ENCODE results near the gene TOM1L2.

The TOM1L2 gene

DNA sequence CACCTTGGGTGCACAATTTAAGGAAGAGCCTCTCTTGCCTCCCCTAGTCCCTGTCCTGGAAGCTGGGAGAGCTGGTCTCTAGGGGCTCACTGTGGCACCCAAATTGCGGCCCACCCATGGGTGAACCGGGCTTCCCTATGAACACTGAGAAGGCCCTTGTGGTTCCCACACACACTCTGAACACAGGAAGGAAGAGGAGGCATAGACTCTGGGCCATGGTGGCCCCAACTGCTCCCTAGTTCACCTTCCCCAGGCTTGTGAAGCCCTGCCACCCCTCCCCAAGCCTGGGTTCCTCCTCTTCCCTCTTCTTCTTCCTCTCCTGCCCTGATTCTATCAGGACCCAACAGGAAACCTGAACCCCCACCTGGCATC is 145.9 kb downstream of the TOM1L2 start:
- Histone ChIP-seq H3K4me1 (ENCODE audit: control insufficient read depth in 1 of 2, insufficient read depth in 2 of 2, low read length in 2 of 2) (peaks cover 61 to 67% of the 10 kb centered on the region in 2 donors), H3K27me3 (ENCODE audit: control insufficient read depth in 1 of 2, insufficient read depth in 2 of 2, low read length in 2 of 2) (no peaks in the 10 kb centered on the region), H3K4me3 (ENCODE audit: low read depth in 1 of 2, low read length in 2 of 2) (no peak overlapping the region), H3K36me3 (ENCODE audit: control insufficient read depth in 1 of 2, insufficient read depth in 2 of 2, low read length in 2 of 2) (no peaks in the 10 kb centered on the region), H3K9me3 (ENCODE audit: control insufficient read depth in 1 of 2, low read length in 2 of 2) (no peaks in the 10 kb centered on the region), H3K9ac (ENCODE audit: low read depth in 1 of 2, low read length in 2 of 2) (no peak overlapping the region), H3K27ac (ENCODE audit: low read depth, low read length) (peak overlapping the region; percentile 54)

DNA sequence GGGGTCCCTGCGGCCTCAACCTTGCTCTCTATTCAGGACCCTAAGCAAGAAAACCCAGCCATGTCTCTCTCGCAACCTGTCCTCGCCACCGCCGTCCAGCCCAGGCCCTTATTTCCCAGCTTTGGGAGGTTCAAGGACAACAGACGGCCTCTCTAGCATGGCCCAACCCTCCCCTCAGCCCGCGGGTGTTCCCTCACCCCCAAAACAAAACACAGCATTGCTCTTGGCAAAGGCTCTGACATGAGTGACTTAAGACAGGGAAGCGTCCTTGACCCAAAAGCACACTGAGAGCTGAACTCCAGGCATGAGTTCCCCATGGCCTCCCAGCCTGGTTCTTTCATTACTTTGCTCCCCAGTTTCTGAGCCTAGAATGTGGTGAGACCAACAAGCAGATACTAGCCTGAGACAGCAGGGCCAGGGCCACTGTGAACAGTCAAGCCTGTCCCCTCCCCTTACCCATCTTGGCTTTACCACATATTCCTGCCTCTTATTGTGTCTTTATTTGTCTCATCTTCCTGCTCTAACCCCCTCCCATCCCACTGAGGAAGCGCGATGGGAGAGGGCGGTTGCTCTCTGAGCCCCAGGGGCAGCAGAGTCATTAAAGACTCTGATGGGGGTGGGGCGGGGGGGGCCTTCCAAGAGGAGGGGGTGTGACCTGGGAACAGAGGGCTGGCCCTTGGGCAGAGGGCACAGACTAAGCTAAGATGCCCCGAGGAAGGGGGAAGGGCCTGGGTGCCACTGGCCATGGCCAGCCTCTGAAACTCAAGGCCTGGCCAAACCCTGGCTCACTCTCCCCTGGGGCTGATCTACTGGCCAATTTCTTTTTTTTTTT is 147.2 kb downstream of the TOM1L2 start:
- H3K9ac ChIP-seq (ENCODE audit: low read depth in 1 of 2, low read length in 2 of 2) = peak overlapping the region; percentile 51 to 76
- H3K4me1 ChIP-seq (ENCODE audit: control insufficient read depth in 1 of 2, insufficient read depth in 2 of 2, low read length in 2 of 2) = peaks cover 64 to 68% of the 10 kb centered on the region in 2 donors
- H3K27ac ChIP-seq (ENCODE audit: low read depth, low read length) = peak overlapping the region; percentile 77
- H3K27me3 ChIP-seq (ENCODE audit: control insufficient read depth in 1 of 2, insufficient read depth in 2 of 2, low read length in 2 of 2) = no peaks in the 10 kb centered on the region
- H3K4me3 ChIP-seq (ENCODE audit: low read depth in 1 of 2, low read length in 2 of 2) = no peak overlapping the region
- no peaks in the 10 kb centered on the region for H3K9me3 ChIP-seq (ENCODE audit: control insufficient read depth in 1 of 2, low read length in 2 of 2)
- H3K36me3 ChIP-seq (ENCODE audit: control insufficient read depth in 1 of 2, insufficient read depth in 2 of 2, low read length in 2 of 2) = peaks cover 4% of the 10 kb centered on the region in 2 donors

DNA sequence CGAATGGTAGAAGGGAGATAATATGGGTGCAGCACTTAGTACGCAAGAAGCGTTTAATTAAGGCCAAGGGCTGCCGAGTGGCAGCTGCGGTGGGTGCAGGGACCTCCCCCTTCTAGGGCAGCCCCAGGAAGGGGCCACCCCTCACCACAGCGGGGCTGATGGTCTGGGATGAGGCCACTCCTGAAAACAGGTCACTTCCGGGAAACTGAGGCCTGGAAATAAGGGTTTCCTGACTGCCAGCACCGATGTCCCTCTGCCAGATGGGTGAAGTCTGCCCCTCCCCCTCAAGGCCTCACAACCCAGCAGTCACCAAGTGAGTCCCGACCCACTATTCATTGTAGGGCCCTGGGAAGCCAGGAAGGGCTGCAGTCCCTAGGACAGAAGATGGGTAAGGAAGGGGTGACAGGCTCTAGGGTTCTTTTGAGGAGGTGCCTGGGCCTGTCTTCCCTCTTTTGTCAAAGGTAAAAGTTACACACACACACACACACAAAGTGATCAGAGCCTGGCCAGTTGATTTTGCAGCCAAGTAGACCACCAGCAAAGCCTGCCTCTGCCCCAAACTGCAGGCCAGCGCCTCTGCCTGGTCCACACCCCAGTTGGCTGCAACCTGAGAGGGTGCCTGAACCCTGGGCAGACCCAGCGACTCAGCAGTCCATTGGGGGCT is 147.9 kb downstream of the TOM1L2 start:
- Histone ChIP-seq H3K9ac (ENCODE audit: low read depth in 1 of 2, low read length in 2 of 2) (peak overlapping the region; percentile 51 to 76), H3K4me3 (ENCODE audit: low read depth in 1 of 2, low read length in 2 of 2) (peak overlapping the region; percentile 53 to 69), H3K27me3 (ENCODE audit: control insufficient read depth in 1 of 2, insufficient read depth in 2 of 2, low read length in 2 of 2) (no peaks in the 10 kb centered on the region), H3K27ac (ENCODE audit: low read depth, low read length) (peak overlapping the region; percentile 77), H3K9me3 (ENCODE audit: control insufficient read depth in 1 of 2, low read length in 2 of 2) (no peaks in the 10 kb centered on the region), H3K36me3 (ENCODE audit: control insufficient read depth in 1 of 2, insufficient read depth in 2 of 2, low read length in 2 of 2) (peaks cover 6 to 10% of the 10 kb centered on the region in 2 donors), H3K4me1 (ENCODE audit: control insufficient read depth in 1 of 2, insufficient read depth in 2 of 2, low read length in 2 of 2) (peaks cover 72% of the 10 kb centered on the region in 2 donors)

DNA sequence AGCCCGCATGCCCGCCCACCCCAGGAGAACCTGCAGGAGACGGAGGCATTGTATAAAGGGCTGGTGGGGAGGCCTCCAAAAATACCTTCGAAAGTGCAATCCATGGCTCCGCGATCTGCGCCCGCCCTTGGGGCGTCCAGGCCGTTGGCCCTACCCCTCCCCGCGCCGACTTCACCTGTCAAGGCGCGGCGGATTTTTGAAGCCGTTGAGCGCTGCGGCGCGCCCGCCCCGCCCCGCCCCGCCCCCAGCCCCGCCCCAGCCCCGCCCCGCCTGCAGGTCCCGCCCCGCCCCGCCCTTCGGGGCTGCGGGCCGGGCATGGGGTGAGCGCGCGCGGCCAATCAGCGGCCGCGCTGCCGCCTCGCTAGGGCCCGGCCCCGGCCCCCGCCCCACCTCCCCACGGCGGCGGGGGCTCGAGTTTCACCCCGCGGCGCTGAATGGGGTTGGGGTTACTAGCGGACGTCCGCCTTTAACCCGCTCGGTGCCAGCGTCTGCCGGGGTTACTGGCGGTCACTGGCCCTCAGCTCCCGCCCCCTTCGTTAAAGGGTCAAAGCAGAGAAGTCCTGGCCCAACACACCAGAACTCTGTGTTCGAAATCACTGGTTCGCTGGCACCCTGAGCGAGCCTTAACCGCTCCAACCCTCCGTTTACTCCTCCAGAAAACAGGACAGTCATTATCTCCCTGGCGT is 148.6 kb downstream of the TOM1L2 start:
- peaks cover 78 to 79% of the 10 kb centered on the region in 2 donors for H3K4me1 ChIP-seq (ENCODE audit: control insufficient read depth in 1 of 2, insufficient read depth in 2 of 2, low read length in 2 of 2)
- H3K27ac ChIP-seq (ENCODE audit: low read depth, low read length) = peak overlapping the region; percentile 77
- peak overlapping the region; percentile 76 for H3K9ac ChIP-seq (ENCODE audit: low read depth in 1 of 2, low read length in 2 of 2)
- no peaks in the 10 kb centered on the region for H3K27me3 ChIP-seq (ENCODE audit: control insufficient read depth in 1 of 2, insufficient read depth in 2 of 2, low read length in 2 of 2)
- peaks cover 13 to 16% of the 10 kb centered on the region in 2 donors for H3K36me3 ChIP-seq (ENCODE audit: control insufficient read depth in 1 of 2, insufficient read depth in 2 of 2, low read length in 2 of 2)
- H3K9me3 ChIP-seq (ENCODE audit: control insufficient read depth in 1 of 2, low read length in 2 of 2) = no peaks in the 10 kb centered on the region
- peak overlapping the region; percentile 65 to 70 for H3K4me3 ChIP-seq (ENCODE audit: low read depth in 1 of 2, low read length in 2 of 2)

DNA sequence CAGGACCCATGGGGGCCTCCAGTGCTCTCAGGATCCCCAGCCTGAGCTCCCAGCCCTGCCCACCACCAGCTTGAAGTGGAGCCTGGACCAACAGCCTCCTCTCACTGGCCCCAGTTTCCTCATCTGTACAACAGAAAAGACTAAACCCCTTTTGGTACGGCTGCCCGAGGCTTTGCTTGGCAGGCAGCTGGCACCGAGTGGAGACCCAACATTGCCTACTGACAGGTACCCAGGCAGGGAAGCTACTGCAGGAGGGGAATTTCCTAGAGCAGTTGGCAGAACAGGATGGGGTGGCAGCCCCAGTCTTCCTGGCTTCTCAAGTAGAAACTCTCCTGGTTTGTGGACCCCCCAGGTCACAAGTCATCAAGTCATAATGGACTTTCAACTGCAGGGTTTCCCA is 149.6 kb downstream of the TOM1L2 start:
- H3K4me3 ChIP-seq (ENCODE audit: low read depth in 1 of 2, low read length in 2 of 2) = peak overlapping the region; percentile 65 to 70
- H3K27me3 ChIP-seq (ENCODE audit: control insufficient read depth in 1 of 2, insufficient read depth in 2 of 2, low read length in 2 of 2) = no peaks in the 10 kb centered on the region
- H3K9ac ChIP-seq (ENCODE audit: low read depth in 1 of 2, low read length in 2 of 2) = peak overlapping the region; percentile 70 to 76
- no peaks in the 10 kb centered on the region for H3K9me3 ChIP-seq (ENCODE audit: control insufficient read depth in 1 of 2, low read length in 2 of 2)
- peaks cover 15 to 24% of the 10 kb centered on the region in 2 donors for H3K36me3 ChIP-seq (ENCODE audit: control insufficient read depth in 1 of 2, insufficient read depth in 2 of 2, low read length in 2 of 2)
- peaks cover 80 to 84% of the 10 kb centered on the region in 2 donors for H3K4me1 ChIP-seq (ENCODE audit: control insufficient read depth in 1 of 2, insufficient read depth in 2 of 2, low read length in 2 of 2)
- no peak overlapping the region for H3K27ac ChIP-seq (ENCODE audit: low read depth, low read length)

DNA sequence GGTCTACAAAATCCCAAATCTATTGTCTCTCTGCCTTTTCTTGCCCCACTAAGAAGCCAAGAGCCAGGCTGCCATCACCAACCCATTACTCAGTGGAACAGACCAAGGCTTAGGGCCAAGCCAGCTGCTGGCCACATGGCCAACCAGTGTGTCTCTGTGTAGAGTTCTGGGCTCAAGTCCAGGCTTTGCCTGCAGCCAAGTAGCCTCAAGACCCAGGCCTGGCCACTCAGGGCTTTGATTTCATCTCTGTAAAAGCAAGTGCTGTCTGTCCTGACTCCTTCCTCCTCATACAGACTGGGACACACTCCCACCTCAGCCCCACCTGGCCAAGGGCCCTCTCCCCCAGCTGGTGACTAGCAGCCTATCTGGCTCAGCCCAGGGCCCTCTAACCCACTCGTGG is 150.0 kb downstream of the TOM1L2 start:
- H3K4me1 ChIP-seq (ENCODE audit: control insufficient read depth in 1 of 2, insufficient read depth in 2 of 2, low read length in 2 of 2) = peaks cover 76 to 82% of the 10 kb centered on the region in 2 donors
- H3K36me3 ChIP-seq (ENCODE audit: control insufficient read depth in 1 of 2, insufficient read depth in 2 of 2, low read length in 2 of 2) = peaks cover 15 to 28% of the 10 kb centered on the region in 2 donors
- peak overlapping the region; percentile 70 to 76 for H3K9ac ChIP-seq (ENCODE audit: low read depth in 1 of 2, low read length in 2 of 2)
- H3K27ac ChIP-seq (ENCODE audit: low read depth, low read length) = no peak overlapping the region
- H3K27me3 ChIP-seq (ENCODE audit: control insufficient read depth in 1 of 2, insufficient read depth in 2 of 2, low read length in 2 of 2) = no peaks in the 10 kb centered on the region
- no peaks in the 10 kb centered on the region for H3K9me3 ChIP-seq (ENCODE audit: control insufficient read depth in 1 of 2, low read length in 2 of 2)
- H3K4me3 ChIP-seq (ENCODE audit: low read depth in 1 of 2, low read length in 2 of 2) = peak overlapping the region; percentile 65 to 70

DNA sequence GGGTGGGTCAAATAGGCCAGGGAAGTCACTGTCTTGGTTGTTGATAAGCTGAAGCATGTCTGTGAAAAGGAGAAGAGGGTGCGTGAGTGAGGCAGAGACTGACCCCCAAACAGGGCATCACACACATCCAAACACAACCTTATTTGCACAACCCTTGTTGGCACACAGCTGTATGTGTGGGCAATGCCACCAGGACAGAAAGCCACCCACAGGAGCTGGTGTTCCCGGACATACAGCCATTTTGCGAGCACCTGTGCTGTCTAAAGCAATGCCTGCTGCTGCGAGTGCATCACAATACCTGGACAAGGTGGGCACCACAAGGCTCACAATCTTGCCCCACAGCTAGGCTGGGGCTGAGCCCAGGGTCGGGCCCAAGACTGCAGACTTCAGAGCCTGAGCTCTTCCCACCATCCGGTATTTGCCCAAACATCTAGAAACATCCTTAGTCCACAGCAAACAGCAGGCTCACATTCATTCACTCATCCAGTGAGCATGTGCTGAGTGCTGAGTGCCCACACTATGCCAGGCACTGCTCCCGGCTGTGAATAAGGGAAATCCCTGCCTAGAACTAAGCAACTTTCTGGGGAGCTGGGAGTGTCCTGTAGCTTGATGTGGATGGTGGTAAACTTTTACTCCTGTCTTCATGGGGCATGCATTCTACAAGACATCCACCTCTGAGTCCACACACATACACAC is 151.6 kb downstream of the TOM1L2 start:
- Histone ChIP-seq H3K27ac (ENCODE audit: low read depth, low read length) (no peak overlapping the region), H3K4me3 (ENCODE audit: low read depth in 1 of 2, low read length in 2 of 2) (peak overlapping the region; percentile 17 to 24), H3K9me3 (ENCODE audit: control insufficient read depth in 1 of 2, low read length in 2 of 2) (no peaks in the 10 kb centered on the region), H3K9ac (ENCODE audit: low read depth in 1 of 2, low read length in 2 of 2) (peak overlapping the region; percentile 15 to 70), H3K27me3 (ENCODE audit: control insufficient read depth in 1 of 2, insufficient read depth in 2 of 2, low read length in 2 of 2) (no peaks in the 10 kb centered on the region), H3K4me1 (ENCODE audit: control insufficient read depth in 1 of 2, insufficient read depth in 2 of 2, low read length in 2 of 2) (peaks cover 65 to 67% of the 10 kb centered on the region in 2 donors), H3K36me3 (ENCODE audit: control insufficient read depth in 1 of 2, insufficient read depth in 2 of 2, low read length in 2 of 2) (peaks cover 15 to 43% of the 10 kb centered on the region in 2 donors)

DNA sequence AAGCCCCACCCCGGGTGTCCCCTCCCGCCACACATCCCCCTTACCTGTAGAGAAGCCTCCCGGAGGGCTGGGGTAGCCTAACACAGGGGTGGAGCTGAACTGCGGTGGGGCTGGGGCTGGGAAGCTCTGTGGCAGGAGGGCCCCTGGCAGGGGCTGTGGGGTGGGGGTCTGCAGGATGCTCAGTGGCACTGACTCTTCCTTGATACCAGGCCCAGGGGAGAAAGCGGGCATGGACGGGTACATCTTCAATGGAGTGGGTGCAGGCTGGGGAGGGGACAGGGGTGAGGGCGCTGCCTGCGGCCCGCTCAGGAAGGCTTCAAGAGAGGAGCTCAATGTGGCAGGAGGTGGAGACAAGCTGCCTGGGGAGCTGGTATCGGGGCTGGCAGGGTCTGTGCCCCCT is 152.2 kb downstream of the TOM1L2 start:
- Histone ChIP-seq H3K4me3 (ENCODE audit: low read depth in 1 of 2, low read length in 2 of 2) (peak overlapping the region in 1 of 2 donors; percentile 17), H3K4me1 (ENCODE audit: control insufficient read depth in 1 of 2, insufficient read depth in 2 of 2, low read length in 2 of 2) (peaks cover 63 to 65% of the 10 kb centered on the region in 2 donors), H3K27me3 (ENCODE audit: control insufficient read depth in 1 of 2, insufficient read depth in 2 of 2, low read length in 2 of 2) (no peaks in the 10 kb centered on the region), H3K9ac (ENCODE audit: low read depth in 1 of 2, low read length in 2 of 2) (peak overlapping the region in 1 of 2 donors; percentile 70), H3K27ac (ENCODE audit: low read depth, low read length) (no peak overlapping the region), H3K36me3 (ENCODE audit: control insufficient read depth in 1 of 2, insufficient read depth in 2 of 2, low read length in 2 of 2) (peaks cover 15 to 48% of the 10 kb centered on the region in 2 donors), H3K9me3 (ENCODE audit: control insufficient read depth in 1 of 2, low read length in 2 of 2) (no peaks in the 10 kb centered on the region)

DNA sequence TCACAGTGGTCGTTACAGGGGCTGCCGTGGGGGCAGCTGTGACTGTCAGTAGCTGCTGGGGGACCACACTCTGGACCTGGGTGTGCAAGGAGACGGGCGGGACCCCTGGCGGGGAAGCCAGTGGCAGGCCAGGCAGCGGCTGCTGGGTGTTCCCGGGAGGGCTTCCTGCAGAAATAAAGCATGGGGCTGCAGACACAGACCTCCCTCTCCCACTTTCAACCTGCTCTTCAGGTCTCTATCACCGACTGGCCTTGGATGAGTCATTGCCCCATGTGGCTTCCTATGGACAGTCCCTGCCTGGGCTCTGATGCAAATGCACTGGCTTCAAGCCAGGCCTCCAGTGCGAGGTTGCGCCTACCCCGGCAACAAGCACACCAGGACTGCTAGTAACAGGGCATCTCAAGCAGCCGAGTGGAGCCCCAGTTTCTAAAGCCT is 152.6 kb downstream of the TOM1L2 start:
- Histone ChIP-seq H3K27me3 (ENCODE audit: control insufficient read depth in 1 of 2, insufficient read depth in 2 of 2, low read length in 2 of 2) (no peaks in the 10 kb centered on the region), H3K4me1 (ENCODE audit: control insufficient read depth in 1 of 2, insufficient read depth in 2 of 2, low read length in 2 of 2) (peaks cover 58 to 60% of the 10 kb centered on the region in 2 donors), H3K36me3 (ENCODE audit: control insufficient read depth in 1 of 2, insufficient read depth in 2 of 2, low read length in 2 of 2) (peaks cover 15 to 53% of the 10 kb centered on the region in 2 donors), H3K9me3 (ENCODE audit: control insufficient read depth in 1 of 2, low read length in 2 of 2) (no peaks in the 10 kb centered on the region), H3K9ac (ENCODE audit: low read depth in 1 of 2, low read length in 2 of 2) (no peak overlapping the region), H3K4me3 (ENCODE audit: low read depth in 1 of 2, low read length in 2 of 2) (no peak overlapping the region), H3K27ac (ENCODE audit: low read depth, low read length) (no peak overlapping the region)

All from duodenal mucosa (tissue), 2 donors.